Adipocyte (in vitro differentiated cells): ENCODE data around the gene OTOG.

Experiments
- DNase-seq: peaks from one replicate; pipeline ENCODE4 v3.0.0-alpha.2; 2015; ENCODE audit warnings: low read depth
- H3K27me3 ChIP-seq: replicated peaks from 2 replicates; pipeline ENCODE4 v1.7.0; 2013; ENCODE audit warnings: mild to moderate bottlenecking, low read length, moderate library complexity; ENCODE audit not compliant: control insufficient read depth, insufficient read depth
- H3K36me3 ChIP-seq: 2 replicates; pipeline ENCODE4 v1.7.0; 2013; ENCODE audit warnings: low read length, mild to moderate bottlenecking, moderate library complexity; ENCODE audit not compliant: control insufficient read depth, insufficient read depth, severe bottlenecking
- H3K4me1 ChIP-seq: 2 replicates; pipeline ENCODE4 v1.7.0; 2013; ENCODE audit warnings: mild to moderate bottlenecking, low read length, moderate library complexity; ENCODE audit not compliant: control insufficient read depth, insufficient read depth
- H3K4me3 ChIP-seq: 2 replicates; pipeline ENCODE4 v1.7.0; 2013; ENCODE audit warnings: mild to moderate bottlenecking, low read length, moderate library complexity
- H3K9ac ChIP-seq: 2 replicates; pipeline ENCODE4 v1.7.0; 2013; ENCODE audit warnings: mild to moderate bottlenecking, low read length, moderate library complexity
- H3K9me3 ChIP-seq: 2 replicates; pipeline ENCODE4 v1.7.0; 2013; ENCODE audit warnings: mild to moderate bottlenecking, low read length, moderate library complexity; ENCODE audit not compliant: control insufficient read depth

OTOG gene

GRCh38 chr11:17547051-17547577 is at the start of gene OTOG:
Gene OTOG, plus strand, starts transcription at chr11:17547259. Its CDS starts 114 bp downstream, at chr11:17547373.
- Histone ChIP-seq H3K36me3 (no peaks in the 10 kb centered on the region), H3K4me1 (no peaks in the 10 kb centered on the region), H3K9ac (no peak within 1 kb of the TSS), H3K9me3 (no peaks in the 10 kb centered on the region), H3K27me3 (peaks cover 70% of the 10 kb centered on the region), H3K4me3 (no peak within 1 kb of the TSS)
- DNase-seq, result no peak

- peaks cover 3% of the 10 kb centered on the region for H3K4me1 ChIP-seq
- no peak overlapping the region for H3K9ac ChIP-seq
- no peaks in the 10 kb centered on the region for H3K9me3 ChIP-seq
- H3K4me3 ChIP-seq, result no peak overlapping the region
- DNase-seq, result no peak
- no peaks in the 10 kb centered on the region for H3K36me3 ChIP-seq
- peaks cover 89% of the 10 kb centered on the region for H3K27me3 ChIP-seq
These were observed 49.0 kb upstream of the OTOG start for GRCh38 chr11:17498058-17498457.

GRCh38 chr11:17498475-17498874 is 48.6 kb upstream of the OTOG start:
- H3K4me1 ChIP-seq, result peaks cover 3% of the 10 kb centered on the region
- peak; percentile 24 for DNase-seq
- no peaks in the 10 kb centered on the region for H3K36me3 ChIP-seq
- H3K4me3 ChIP-seq, result no peak overlapping the region
- no peak overlapping the region for H3K9ac ChIP-seq
- H3K9me3 ChIP-seq, result no peaks in the 10 kb centered on the region
- peaks cover 86% of the 10 kb centered on the region for H3K27me3 ChIP-seq

- Histone ChIP-seq H3K27me3 (peaks cover 64% of the 10 kb centered on the region), H3K4me3 (no peak overlapping the region), H3K9me3 (no peaks in the 10 kb centered on the region), H3K36me3 (no peaks in the 10 kb centered on the region), H3K9ac (no peak overlapping the region), H3K4me1 (peaks cover 3% of the 10 kb centered on the region)
- DNase-seq, result no peak
These were observed 46.4 kb upstream of the OTOG start for GRCh38 chr11:17500673-17501072.

GRCh38 chr11:17502630-17503029 is 44.4 kb upstream of the OTOG start:
- Histone ChIP-seq H3K4me3 (no peak overlapping the region), H3K36me3 (no peaks in the 10 kb centered on the region), H3K9ac (no peak overlapping the region), H3K4me1 (no peaks in the 10 kb centered on the region), H3K9me3 (no peaks in the 10 kb centered on the region), H3K27me3 (peaks cover 62% of the 10 kb centered on the region)
- no peak for DNase-seq

- Histone ChIP-seq H3K4me3 (no peak overlapping the region), H3K9ac (no peak overlapping the region), H3K36me3 (no peaks in the 10 kb centered on the region), H3K9me3 (no peaks in the 10 kb centered on the region), H3K4me1 (peaks cover 9% of the 10 kb centered on the region), H3K27me3 (peaks cover 47% of the 10 kb centered on the region)
- peak; percentile 88 for DNase-seq
These were observed 42.5 kb upstream of the OTOG start for GRCh38 chr11:17504330-17505107.

GRCh38 chr11:17505146-17505545 is 41.9 kb upstream of the OTOG start:
- peaks cover 41% of the 10 kb centered on the region for H3K27me3 ChIP-seq
- no peaks in the 10 kb centered on the region for H3K36me3 ChIP-seq
- H3K9ac ChIP-seq, result no peak overlapping the region
- H3K4me1 ChIP-seq, result peaks cover 9% of the 10 kb centered on the region
- no peak overlapping the region for H3K4me3 ChIP-seq
- H3K9me3 ChIP-seq, result no peaks in the 10 kb centered on the region
- no peak for DNase-seq

GRCh38 chr11:17506314-17506713 is 40.7 kb upstream of the OTOG start:
- Histone ChIP-seq H3K4me3 (no peak overlapping the region), H3K4me1 (peaks cover 9% of the 10 kb centered on the region), H3K36me3 (no peaks in the 10 kb centered on the region), H3K9ac (no peak overlapping the region), H3K9me3 (no peaks in the 10 kb centered on the region), H3K27me3 (peaks cover 37% of the 10 kb centered on the region)
- no peak for DNase-seq

GRCh38 chr11:17506942-17507341 is 40.1 kb upstream of the OTOG start:
- DNase-seq, result no peak

GRCh38 chr11:17507773-17508172 is 39.3 kb upstream of the OTOG start:
- Histone ChIP-seq H3K4me3 (no peak overlapping the region), H3K9ac (no peak overlapping the region), H3K4me1 (peaks cover 9% of the 10 kb centered on the region), H3K36me3 (no peaks in the 10 kb centered on the region), H3K27me3 (peaks cover 36% of the 10 kb centered on the region), H3K9me3 (no peaks in the 10 kb centered on the region)
- no peak for DNase-seq

More at GRCh38 chr11:17506942-17507341, 40.1 kb upstream of the OTOG start:
- no peak overlapping the region for H3K4me3 ChIP-seq
- no peak overlapping the region for H3K9ac ChIP-seq
- no peaks in the 10 kb centered on the region for H3K36me3 ChIP-seq
- peaks cover 37% of the 10 kb centered on the region for H3K27me3 ChIP-seq
- H3K4me1 ChIP-seq, result peaks cover 9% of the 10 kb centered on the region
- no peaks in the 10 kb centered on the region for H3K9me3 ChIP-seq

- H3K4me1 ChIP-seq, result peaks cover 9% of the 10 kb centered on the region
- no peak for DNase-seq
- no peak overlapping the region for H3K4me3 ChIP-seq
- no peaks in the 10 kb centered on the region for H3K9me3 ChIP-seq
- peaks cover 31% of the 10 kb centered on the region for H3K27me3 ChIP-seq
- H3K36me3 ChIP-seq, result no peaks in the 10 kb centered on the region
- H3K9ac ChIP-seq, result no peak overlapping the region
These were observed 38.8 kb upstream of the OTOG start for GRCh38 chr11:17508306-17508705.
